Ishikawa (cell line): Measurements from ENCODE around the gene GFRA1.

Source experiments
- CEBPB ChIP-seq: IDR thresholded peaks from 2 replicates; pipeline ENCODE4 v1.6.1; 2012
- CREB1 ChIP-seq: IDR thresholded peaks from 2 replicates; pipeline ENCODE4 v1.6.1; 2012; ENCODE audit warnings: low read depth
- EGR1 ChIP-seq: IDR thresholded peaks from 2 replicates; pipeline ENCODE4 v1.6.1; 2012
- EP300 ChIP-seq: IDR thresholded peaks from 2 replicates; pipeline ENCODE4 v1.6.1; 2012; ENCODE audit warnings: borderline replicate concordance
- FOXM1 ChIP-seq: IDR thresholded peaks from 2 replicates; pipeline ENCODE4 v1.6.1; 2012; ENCODE audit warnings: low read depth, borderline replicate concordance
- NFIC ChIP-seq: IDR thresholded peaks from 2 replicates; pipeline ENCODE4 v1.6.1; 2012
- RAD21 ChIP-seq: IDR thresholded peaks from 2 replicates; pipeline ENCODE4 v1.6.1; 2012; ENCODE audit warnings: low read depth
- TAF1 ChIP-seq: IDR thresholded peaks from 2 replicates; pipeline ENCODE4 v1.6.1; 2012; ENCODE audit warnings: low read depth, mild to moderate bottlenecking
- TCF12 ChIP-seq: IDR thresholded peaks from 2 replicates; pipeline ENCODE4 v1.6.1; 2012; ENCODE audit warnings: low read depth
- TEAD4 ChIP-seq: IDR thresholded peaks from 2 replicates; pipeline ENCODE4 v1.6.1; 2012
- YY1 ChIP-seq: IDR thresholded peaks from 2 replicates; pipeline ENCODE4 v1.6.1; 2012; ENCODE audit warnings: low read depth
- ZBTB7A ChIP-seq: IDR thresholded peaks from 2 replicates; pipeline ENCODE4 v1.6.1; 2012; ENCODE audit warnings: low read depth
- TF ChIP-seq, protein P1 (sequence below): IDR thresholded peaks from 2 replicates; pipeline ENCODE4 v1.6.1; 2012
- TF ChIP-seq, protein P2 (sequence below): IDR thresholded peaks from 2 replicates; pipeline ENCODE4 v1.6.1; 2012; ENCODE audit warnings: low read depth, mild to moderate bottlenecking
- TF ChIP-seq, protein P3 (sequence below): IDR thresholded peaks from 2 replicates; pipeline ENCODE4 v1.6.1; 2012

The GFRA1 gene

DNA sequence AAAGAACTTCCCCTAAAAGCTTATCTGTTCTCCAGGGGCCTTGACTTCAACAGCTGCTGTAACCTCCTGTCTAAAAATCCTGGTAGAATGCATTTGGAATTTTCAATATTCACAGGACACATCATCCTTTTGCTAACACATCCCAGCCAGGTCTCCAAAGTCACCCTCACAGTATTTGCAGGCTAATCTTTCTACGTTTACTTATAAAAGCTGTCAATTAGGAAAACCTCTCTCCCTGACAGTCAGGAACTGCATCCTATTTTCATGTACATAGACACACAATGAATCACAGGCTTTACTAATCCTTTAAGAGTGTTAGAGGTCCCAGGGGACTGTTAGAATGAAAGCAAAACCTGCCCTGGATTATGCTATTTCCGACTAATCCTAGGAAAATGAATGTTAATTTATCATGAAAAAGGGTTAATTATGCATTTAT, 102.2 kb downstream of the GFRA1 start:
- TF ChIP-seq FOXM1 = no peak
- TF ChIP-seq, protein P1, sequence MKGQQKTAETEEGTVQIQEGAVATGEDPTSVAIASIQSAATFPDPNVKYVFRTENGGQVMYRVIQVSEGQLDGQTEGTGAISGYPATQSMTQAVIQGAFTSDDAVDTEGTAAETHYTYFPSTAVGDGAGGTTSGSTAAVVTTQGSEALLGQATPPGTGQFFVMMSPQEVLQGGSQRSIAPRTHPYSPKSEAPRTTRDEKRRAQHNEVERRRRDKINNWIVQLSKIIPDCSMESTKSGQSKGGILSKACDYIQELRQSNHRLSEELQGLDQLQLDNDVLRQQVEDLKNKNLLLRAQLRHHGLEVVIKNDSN = no peak
- TF ChIP-seq, protein P2, sequence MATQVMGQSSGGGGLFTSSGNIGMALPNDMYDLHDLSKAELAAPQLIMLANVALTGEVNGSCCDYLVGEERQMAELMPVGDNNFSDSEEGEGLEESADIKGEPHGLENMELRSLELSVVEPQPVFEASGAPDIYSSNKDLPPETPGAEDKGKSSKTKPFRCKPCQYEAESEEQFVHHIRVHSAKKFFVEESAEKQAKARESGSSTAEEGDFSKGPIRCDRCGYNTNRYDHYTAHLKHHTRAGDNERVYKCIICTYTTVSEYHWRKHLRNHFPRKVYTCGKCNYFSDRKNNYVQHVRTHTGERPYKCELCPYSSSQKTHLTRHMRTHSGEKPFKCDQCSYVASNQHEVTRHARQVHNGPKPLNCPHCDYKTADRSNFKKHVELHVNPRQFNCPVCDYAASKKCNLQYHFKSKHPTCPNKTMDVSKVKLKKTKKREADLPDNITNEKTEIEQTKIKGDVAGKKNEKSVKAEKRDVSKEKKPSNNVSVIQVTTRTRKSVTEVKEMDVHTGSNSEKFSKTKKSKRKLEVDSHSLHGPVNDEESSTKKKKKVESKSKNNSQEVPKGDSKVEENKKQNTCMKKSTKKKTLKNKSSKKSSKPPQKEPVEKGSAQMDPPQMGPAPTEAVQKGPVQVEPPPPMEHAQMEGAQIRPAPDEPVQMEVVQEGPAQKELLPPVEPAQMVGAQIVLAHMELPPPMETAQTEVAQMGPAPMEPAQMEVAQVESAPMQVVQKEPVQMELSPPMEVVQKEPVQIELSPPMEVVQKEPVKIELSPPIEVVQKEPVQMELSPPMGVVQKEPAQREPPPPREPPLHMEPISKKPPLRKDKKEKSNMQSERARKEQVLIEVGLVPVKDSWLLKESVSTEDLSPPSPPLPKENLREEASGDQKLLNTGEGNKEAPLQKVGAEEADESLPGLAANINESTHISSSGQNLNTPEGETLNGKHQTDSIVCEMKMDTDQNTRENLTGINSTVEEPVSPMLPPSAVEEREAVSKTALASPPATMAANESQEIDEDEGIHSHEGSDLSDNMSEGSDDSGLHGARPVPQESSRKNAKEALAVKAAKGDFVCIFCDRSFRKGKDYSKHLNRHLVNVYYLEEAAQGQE = no peak
- no peak for TF ChIP-seq RAD21
- TF ChIP-seq TAF1 = no peak
- no peak for TF ChIP-seq CREB1
- no peak for TF ChIP-seq TEAD4
- TF ChIP-seq YY1 = no peak
- no peak for TF ChIP-seq EGR1
- no peak for TF ChIP-seq CEBPB
- no peak for TF ChIP-seq TCF12
- TF ChIP-seq, protein P3, sequence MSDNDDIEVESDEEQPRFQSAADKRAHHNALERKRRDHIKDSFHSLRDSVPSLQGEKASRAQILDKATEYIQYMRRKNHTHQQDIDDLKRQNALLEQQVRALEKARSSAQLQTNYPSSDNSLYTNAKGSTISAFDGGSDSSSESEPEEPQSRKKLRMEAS = no peak
- TF ChIP-seq ZBTB7A = no peak
- no peak for TF ChIP-seq NFIC
- TF ChIP-seq EP300 = no peak

DNA sequence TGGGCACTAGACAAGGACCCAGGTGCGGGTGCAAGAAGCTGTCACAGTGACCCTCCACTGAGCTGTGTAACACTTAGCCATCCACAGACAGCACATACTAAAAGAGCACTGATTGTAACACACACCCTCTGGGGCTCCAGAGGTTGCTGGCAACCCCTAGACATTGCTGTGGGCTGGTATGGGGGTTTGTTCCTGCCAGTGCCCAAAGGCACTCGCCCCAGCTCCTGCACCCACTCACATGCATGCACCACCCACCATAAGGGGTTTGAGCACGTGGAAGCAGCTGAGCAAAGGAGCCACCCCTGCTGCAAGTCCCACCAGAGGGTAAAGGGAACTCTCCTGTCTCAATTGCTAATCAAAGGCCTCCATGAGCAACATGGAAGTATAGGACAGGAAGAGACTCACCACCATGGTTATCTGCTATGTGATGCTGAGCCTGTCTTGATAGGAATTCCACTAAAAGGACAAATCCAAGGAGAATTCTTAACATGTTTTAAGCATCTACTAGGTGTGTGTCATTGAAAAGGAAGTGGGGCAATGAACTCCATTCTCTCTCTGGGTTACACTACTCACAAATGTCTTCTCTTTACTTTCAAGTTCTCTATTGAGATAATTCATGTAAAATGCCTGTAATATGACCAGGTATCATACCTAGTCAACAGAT, 103.1 kb downstream of the GFRA1 start:
- TF ChIP-seq EP300 (no peak), ZBTB7A (no peak), FOXM1 (no peak), TCF12 (no peak), RAD21 (no peak), TAF1 (no peak), CREB1 (no peak), YY1 (no peak), TEAD4 (no peak), CEBPB (no peak), EGR1 (no peak), NFIC (no peak)
- TF ChIP-seq, protein P3 = no peak
- TF ChIP-seq, protein P2 = no peak
- TF ChIP-seq, protein P1 = no peak

DNA sequence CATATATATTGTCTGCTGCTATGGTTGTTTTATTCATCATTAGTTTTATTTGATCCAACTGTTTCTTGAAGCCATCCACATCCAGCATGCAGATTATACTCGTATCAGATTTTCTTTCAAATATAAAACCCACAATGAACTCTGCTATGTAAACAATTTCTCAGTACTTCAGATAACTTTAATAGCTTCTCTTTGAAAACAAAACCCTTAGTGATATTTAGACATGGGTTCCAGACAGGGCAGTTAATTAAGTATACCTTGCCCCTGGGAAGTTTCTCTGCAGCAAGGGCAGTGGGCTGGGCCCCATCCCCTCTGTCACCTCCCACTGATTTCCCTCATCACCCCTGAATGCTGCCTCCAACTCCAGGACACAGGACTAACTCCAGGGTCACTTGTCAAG, 104.3 kb downstream of the GFRA1 start:
- TF ChIP-seq TCF12 (no peak), ZBTB7A (no peak), FOXM1 (no peak), EP300 (no peak), NFIC (no peak), TEAD4 (no peak), RAD21 (no peak), CREB1 (no peak), TAF1 (no peak), EGR1 (no peak), YY1 (no peak), CEBPB (no peak)
- TF ChIP-seq, protein P2 = no peak
- TF ChIP-seq, protein P1 = no peak
- TF ChIP-seq, protein P3 = no peak
